ENCODE results near the gene FAHD1. TPM values are rescaled to one million over a fixed set of nuclear protein-coding genes. Genes with fewer than 3 reads are reported as not detected.

The FAHD1 gene
- total and polyA plus RNA-seq, 2 experiments from 2014 or later, result 76.6 to 101 TPM

GRCh38 chr16:1787056-1787321 lies 40.0 kb upstream of the FAHD1 start:
- Histone ChIP-seq H3K4me3 (no peak overlapping the region), H3K9me3 (ENCODE audit: low read depth) (no peaks in the 10 kb centered on the region), H3K27ac (no peak overlapping the region), H2AFZ (no peak overlapping the region), H4K20me1 (ENCODE audit: insufficient read depth, poor library complexity, severe bottlenecking) (peaks cover 5% of the 10 kb centered on the region), H3K27me3 (no peaks in the 10 kb centered on the region), H3K79me2 (peaks cover 36% of the 10 kb centered on the region), H3K4me2 (no peak overlapping the region), H3K4me1 (ENCODE audit: insufficient read depth) (peaks cover 3% of the 10 kb centered on the region), H3K36me3 (replicated peaks; ENCODE audit: insufficient read depth, low read depth) (no peaks in the 10 kb centered on the region), H3K9me2 (replicated peaks; ENCODE audit: insufficient read depth) (no peaks in the 10 kb centered on the region)
- WGBS (ENCODE audit: low lambda C conversion rate, missing lambda C conversion rate), result 89% methylated on average over 6 of the region's 6 CpGs
- TF ChIP-seq EZH2 (IDR thresholded peaks at IDR 0.05; ENCODE audit: borderline replicate concordance), result no peak
- no peak for TF ChIP-seq CTCF (IDR thresholded peaks at IDR 0.05; ENCODE audit: poor library complexity)
- no peak for TF ChIP-seq EZH2phosphoT487 (IDR thresholded peaks at IDR 0.05; ENCODE audit: low read depth, severe bottlenecking, unreplicated experiment)
- DNase-seq (ENCODE audit: low spot score), result no peak

GRCh38 chr16:1787322-1788094 lies 39.5 kb upstream of the FAHD1 start:
- H3K4me1 ChIP-seq (ENCODE audit: insufficient read depth), result peaks cover 3% of the 10 kb centered on the region
- peaks cover 5% of the 10 kb centered on the region for H4K20me1 ChIP-seq (ENCODE audit: insufficient read depth, poor library complexity, severe bottlenecking)
- H2AFZ ChIP-seq, result no peak overlapping the region
- 95% methylated on average over 43 of the region's 44 CpGs for WGBS (ENCODE audit: low lambda C conversion rate, missing lambda C conversion rate)
- H3K4me3 ChIP-seq, result no peak overlapping the region
- H3K9me2 ChIP-seq (replicated peaks; ENCODE audit: insufficient read depth), result no peaks in the 10 kb centered on the region
- H3K27me3 ChIP-seq, result no peaks in the 10 kb centered on the region
- DNase-seq (ENCODE audit: low spot score), result no peak
- no peak overlapping the region for H3K27ac ChIP-seq
- no peak overlapping the region for H3K4me2 ChIP-seq
- peaks cover 36% of the 10 kb centered on the region for H3K79me2 ChIP-seq
- H3K36me3 ChIP-seq (replicated peaks; ENCODE audit: insufficient read depth, low read depth), result no peaks in the 10 kb centered on the region
- H3K9me3 ChIP-seq (ENCODE audit: low read depth), result no peaks in the 10 kb centered on the region
- TF ChIP-seq EZH2 (IDR thresholded peaks at IDR 0.05; ENCODE audit: borderline replicate concordance) (no peak), EZH2phosphoT487 (IDR thresholded peaks at IDR 0.05; ENCODE audit: low read depth, severe bottlenecking, unreplicated experiment) (no peak), CTCF (IDR thresholded peaks at IDR 0.05; ENCODE audit: poor library complexity) (no peak)

GRCh38 chr16:1788095-1788707 lies 38.8 kb upstream of the FAHD1 start:
- H3K27ac ChIP-seq, result no peak overlapping the region
- no peak overlapping the region for H2AFZ ChIP-seq
- no peak for DNase-seq (ENCODE audit: low spot score)
- TF ChIP-seq CTCF (IDR thresholded peaks at IDR 0.05; ENCODE audit: poor library complexity) (no peak), EZH2phosphoT487 (IDR thresholded peaks at IDR 0.05; ENCODE audit: low read depth, severe bottlenecking, unreplicated experiment) (no peak), EZH2 (IDR thresholded peaks at IDR 0.05; ENCODE audit: borderline replicate concordance) (no peak)
- no peaks in the 10 kb centered on the region for H3K36me3 ChIP-seq (replicated peaks; ENCODE audit: insufficient read depth, low read depth)
- H3K4me2 ChIP-seq, result no peak overlapping the region
- H3K9me3 ChIP-seq (ENCODE audit: low read depth), result no peaks in the 10 kb centered on the region
- H3K27me3 ChIP-seq, result no peaks in the 10 kb centered on the region
- no peak overlapping the region for H3K4me3 ChIP-seq
- H3K79me2 ChIP-seq, result peaks cover 36% of the 10 kb centered on the region
- peaks cover 3% of the 10 kb centered on the region for H3K4me1 ChIP-seq (ENCODE audit: insufficient read depth)
- WGBS (ENCODE audit: low lambda C conversion rate, missing lambda C conversion rate), result 96% methylated on average over 30 of the region's 38 CpGs
- no peaks in the 10 kb centered on the region for H3K9me2 ChIP-seq (replicated peaks; ENCODE audit: insufficient read depth)
- H4K20me1 ChIP-seq (ENCODE audit: insufficient read depth, poor library complexity, severe bottlenecking), result peaks cover 5% of the 10 kb centered on the region
